ENCODE results near the gene EIF4E1B. TPM values are rescaled to one million over a fixed set of nuclear protein-coding genes. Genes with fewer than 3 reads are reported as not detected.

Gene EIF4E1B
- total RNA-seq, 2 donors from 2014 or later, result not detected

DNA sequence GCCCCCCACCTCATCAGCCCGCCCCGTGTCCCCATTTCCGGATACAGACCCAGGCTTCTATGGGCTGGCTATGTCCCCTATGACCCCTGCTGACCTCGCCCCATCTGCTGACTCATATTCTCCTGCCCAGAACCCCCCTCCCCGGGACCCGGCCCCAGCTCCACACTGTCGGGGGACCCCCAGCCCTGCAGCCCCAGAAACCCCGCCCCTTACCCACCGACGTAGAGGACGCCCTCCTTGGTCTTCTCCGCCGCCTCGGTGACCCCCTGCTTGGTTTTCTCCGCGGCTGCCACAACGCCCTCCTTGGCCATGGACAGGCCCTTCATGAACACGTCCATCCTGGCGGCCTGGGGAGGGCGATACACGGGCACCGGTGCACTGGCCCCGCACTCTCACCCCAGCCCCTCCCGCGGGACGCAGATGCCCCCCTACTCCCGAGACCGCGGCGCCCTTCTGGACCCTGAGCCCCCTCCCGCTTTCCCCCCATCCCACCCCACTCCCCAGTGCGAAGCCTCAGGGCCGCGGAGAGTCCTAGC, 1.1 kb upstream of the EIF4E1B start:
- H3K4me3 ChIP-seq, result peak overlapping the region in 1 of 2 donors; percentile 44
- H3K27me3 ChIP-seq, result peaks cover 7 to 20% of the 10 kb centered on the region in 2 donors
- H3K27ac ChIP-seq, result no peak overlapping the region
- H3K36me3 ChIP-seq, result no peaks in the 10 kb centered on the region
- peaks cover 0 to 21% of the 10 kb centered on the region in 2 donors for H3K4me1 ChIP-seq
- no peak for DNase-seq (ENCODE audit: low spot score)
- H3K9me3 ChIP-seq, result no peaks in the 10 kb centered on the region
- TF ChIP-seq, protein P1, sequence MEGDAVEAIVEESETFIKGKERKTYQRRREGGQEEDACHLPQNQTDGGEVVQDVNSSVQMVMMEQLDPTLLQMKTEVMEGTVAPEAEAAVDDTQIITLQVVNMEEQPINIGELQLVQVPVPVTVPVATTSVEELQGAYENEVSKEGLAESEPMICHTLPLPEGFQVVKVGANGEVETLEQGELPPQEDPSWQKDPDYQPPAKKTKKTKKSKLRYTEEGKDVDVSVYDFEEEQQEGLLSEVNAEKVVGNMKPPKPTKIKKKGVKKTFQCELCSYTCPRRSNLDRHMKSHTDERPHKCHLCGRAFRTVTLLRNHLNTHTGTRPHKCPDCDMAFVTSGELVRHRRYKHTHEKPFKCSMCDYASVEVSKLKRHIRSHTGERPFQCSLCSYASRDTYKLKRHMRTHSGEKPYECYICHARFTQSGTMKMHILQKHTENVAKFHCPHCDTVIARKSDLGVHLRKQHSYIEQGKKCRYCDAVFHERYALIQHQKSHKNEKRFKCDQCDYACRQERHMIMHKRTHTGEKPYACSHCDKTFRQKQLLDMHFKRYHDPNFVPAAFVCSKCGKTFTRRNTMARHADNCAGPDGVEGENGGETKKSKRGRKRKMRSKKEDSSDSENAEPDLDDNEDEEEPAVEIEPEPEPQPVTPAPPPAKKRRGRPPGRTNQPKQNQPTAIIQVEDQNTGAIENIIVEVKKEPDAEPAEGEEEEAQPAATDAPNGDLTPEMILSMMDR (IDR thresholded peaks at IDR 0.05), result no peak

DNA sequence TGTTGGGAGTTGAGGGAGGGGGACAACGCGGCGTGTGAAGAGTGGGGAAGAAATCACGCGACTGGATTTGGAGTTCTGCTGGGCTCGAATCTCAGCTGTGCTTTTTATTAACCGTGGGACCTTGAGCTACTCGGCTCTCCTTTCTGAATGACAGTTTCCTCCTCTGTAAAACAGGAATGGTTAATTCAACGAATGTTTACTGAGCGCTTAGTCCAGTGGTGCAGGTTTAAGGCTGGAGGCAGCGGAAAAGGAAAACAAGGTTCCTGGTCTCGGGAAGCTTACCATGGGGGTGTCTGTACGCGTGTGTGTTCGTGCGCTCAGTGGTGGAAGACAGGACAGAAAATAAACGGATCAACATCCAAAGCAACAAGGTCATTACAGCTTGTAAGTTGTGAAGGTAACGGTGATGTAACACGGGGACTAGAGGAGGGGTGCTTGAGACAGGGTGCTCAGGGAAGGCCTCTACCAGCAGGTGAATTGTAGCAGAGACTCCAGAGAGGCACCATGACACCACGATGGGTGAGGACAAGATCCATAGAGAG, 277 bp downstream of the EIF4E1B start:
- peak overlapping the region; percentile 21 to 44 for H3K4me3 ChIP-seq
- no peak overlapping the region for H3K27ac ChIP-seq
- TF ChIP-seq, protein P1 (IDR thresholded peaks at IDR 0.05), result no peak
- H3K9me3 ChIP-seq, result no peaks in the 10 kb centered on the region
- H3K36me3 ChIP-seq, result no peaks in the 10 kb centered on the region
- peaks cover 0 to 21% of the 10 kb centered on the region in 2 donors for H3K4me1 ChIP-seq
- no peak for DNase-seq (ENCODE audit: low spot score)
- H3K27me3 ChIP-seq, result peaks cover 7 to 20% of the 10 kb centered on the region in 2 donors

DNA sequence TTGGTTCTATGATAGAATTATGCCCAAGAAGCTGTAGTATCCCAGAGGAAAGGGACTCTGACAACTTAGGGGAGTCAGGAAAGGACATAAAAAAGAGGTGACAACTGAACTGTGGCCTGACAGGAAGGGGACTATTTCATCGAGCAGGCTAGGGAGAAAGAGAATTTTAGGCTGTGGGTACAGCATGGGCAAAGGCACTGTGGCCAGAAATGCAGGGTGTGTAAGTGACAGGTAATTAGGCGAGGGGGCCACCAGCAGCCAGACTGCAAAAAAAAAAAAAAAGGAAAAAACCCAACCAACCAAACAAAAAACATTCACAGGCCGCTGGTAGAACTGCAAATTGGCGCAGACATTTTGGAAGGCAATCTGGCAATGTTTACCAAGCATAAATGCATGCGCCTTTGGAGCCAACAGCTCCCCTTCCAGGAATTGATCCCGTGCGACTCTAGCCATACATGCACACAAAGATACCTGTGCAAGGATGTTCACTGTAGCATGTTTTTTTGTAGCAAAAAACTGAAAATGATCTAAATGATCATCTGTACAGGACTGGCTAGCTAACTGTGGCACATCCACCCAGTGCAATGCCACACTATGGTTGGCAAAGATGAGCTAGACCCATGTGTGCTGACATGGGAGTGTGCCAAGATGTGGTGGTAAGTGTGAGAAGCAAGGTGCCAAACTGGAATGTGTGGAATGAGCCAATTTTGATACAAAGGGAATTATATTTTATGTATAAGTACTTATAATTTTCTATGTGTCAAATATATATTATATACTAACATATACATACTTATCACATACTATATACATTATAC, 1.1 kb downstream of the EIF4E1B start:
- H3K27ac ChIP-seq, result no peak overlapping the region
- no peaks in the 10 kb centered on the region for H3K9me3 ChIP-seq
- no peak for DNase-seq (ENCODE audit: low spot score)
- H3K36me3 ChIP-seq, result no peaks in the 10 kb centered on the region
- H3K27me3 ChIP-seq, result peaks cover 7 to 20% of the 10 kb centered on the region in 2 donors
- TF ChIP-seq, protein P1 (IDR thresholded peaks at IDR 0.05), result no peak
- H3K4me3 ChIP-seq, result no peak overlapping the region
- H3K4me1 ChIP-seq, result peaks cover 0 to 21% of the 10 kb centered on the region in 2 donors

DNA sequence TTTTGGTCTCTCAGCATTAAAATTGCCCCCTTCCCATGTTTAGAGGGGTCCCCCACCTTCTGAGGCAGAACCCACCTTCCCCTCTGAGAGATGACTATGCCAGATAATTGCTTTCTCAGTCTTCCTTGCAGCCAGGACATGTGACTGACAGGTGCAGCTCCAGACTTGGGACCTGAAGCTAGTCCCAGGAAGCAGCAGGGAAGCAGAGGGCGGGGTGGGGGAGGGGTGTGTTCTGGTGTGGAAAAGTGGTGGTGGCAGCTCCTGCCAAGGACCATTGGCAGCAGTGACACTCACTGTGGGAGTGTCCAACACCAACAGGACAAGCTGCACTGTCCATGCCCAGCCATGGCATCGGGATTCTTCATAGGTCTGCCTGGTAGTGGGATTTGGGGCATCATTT, 2.3 kb downstream of the EIF4E1B start:
- TF ChIP-seq, protein P1 (IDR thresholded peaks at IDR 0.05), result no peak
- no peaks in the 10 kb centered on the region for H3K36me3 ChIP-seq
- peaks cover 7 to 20% of the 10 kb centered on the region in 2 donors for H3K27me3 ChIP-seq

DNA sequence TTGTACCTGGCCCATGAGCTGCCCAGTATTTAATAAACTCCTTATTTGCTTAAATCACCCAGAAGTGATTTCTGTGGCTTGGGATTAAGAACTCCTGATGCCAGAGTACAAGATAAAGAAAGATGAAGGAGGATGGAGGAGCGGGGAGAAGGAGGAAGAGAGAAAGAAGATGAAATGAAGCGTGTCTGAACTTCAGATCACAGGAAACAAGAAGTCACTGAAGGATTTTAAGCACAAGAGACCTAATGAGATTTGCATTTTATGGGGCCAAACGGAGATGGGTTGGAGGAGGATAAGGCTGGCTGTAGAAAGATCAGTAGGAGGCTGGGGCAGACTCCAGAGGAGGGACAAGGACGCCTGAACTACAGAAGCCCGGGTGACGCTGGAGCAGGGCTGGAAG, 3.1 kb downstream of the EIF4E1B start:
- H3K4me3 ChIP-seq, result no peak overlapping the region
- H3K9me3 ChIP-seq, result no peaks in the 10 kb centered on the region
- no peaks in the 10 kb centered on the region for H3K36me3 ChIP-seq
- no peak overlapping the region for H3K27ac ChIP-seq
- H3K27me3 ChIP-seq, result peaks cover 2 to 18% of the 10 kb centered on the region in 2 donors
- DNase-seq (ENCODE audit: low spot score), result no peak
- H3K4me1 ChIP-seq, result peaks cover 0 to 21% of the 10 kb centered on the region in 2 donors
- TF ChIP-seq, protein P1 (IDR thresholded peaks at IDR 0.05), result no peak

More for the DNA sequence above, 2.3 kb downstream of the EIF4E1B start:
- DNase-seq (ENCODE audit: low spot score), result no peak
- Histone ChIP-seq H3K9me3 (no peaks in the 10 kb centered on the region), H3K4me1 (peaks cover 0 to 21% of the 10 kb centered on the region in 2 donors), H3K4me3 (no peak overlapping the region), H3K27ac (no peak overlapping the region)

All from right atrium auricular region (tissue), 2 donors.